PC-3 (cell line): ENCODE data around the gene ACLY.

Source experiments
- EZH2 ChIP-seq: fragments of 300-600 bp; sonication (generic); IDR thresholded peaks from one replicate; pipeline ENCODE4 v1.6.1; 2017; ENCODE audit warnings: antibody characterized with exemption, mild to moderate bottlenecking, low read length; ENCODE audit not compliant: unreplicated experiment
- TF ChIP-seq, protein P1 (sequence below): fragments of 300-600 bp; sonication (generic); conservative IDR thresholded peaks from 2 replicates; pipeline ENCODE4 v1.5.1; 2017; ENCODE audit warnings: antibody characterized with exemption, low read depth, mild to moderate bottlenecking, low read length

DNA sequence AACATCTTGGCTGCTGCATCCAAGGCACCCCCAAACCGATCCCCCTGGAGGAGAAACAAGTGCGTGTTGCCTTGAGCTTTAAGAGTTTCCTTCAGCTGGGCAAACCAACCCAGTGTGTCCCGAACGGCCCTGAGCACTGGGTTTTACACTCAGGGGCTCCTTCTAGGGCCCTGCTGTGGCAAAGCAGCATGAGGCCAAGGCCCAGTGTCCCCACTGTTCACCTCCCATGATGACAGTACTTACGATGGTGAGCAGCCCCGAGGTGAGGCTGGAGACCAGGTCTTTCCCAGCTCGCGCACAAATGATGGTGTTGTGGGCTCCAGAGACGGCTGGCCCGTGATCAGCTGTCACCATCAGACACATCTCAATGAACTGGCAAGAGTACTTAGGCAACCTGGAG is 47.0 kb downstream of the ACLY start:
- TF ChIP-seq, protein P1, sequence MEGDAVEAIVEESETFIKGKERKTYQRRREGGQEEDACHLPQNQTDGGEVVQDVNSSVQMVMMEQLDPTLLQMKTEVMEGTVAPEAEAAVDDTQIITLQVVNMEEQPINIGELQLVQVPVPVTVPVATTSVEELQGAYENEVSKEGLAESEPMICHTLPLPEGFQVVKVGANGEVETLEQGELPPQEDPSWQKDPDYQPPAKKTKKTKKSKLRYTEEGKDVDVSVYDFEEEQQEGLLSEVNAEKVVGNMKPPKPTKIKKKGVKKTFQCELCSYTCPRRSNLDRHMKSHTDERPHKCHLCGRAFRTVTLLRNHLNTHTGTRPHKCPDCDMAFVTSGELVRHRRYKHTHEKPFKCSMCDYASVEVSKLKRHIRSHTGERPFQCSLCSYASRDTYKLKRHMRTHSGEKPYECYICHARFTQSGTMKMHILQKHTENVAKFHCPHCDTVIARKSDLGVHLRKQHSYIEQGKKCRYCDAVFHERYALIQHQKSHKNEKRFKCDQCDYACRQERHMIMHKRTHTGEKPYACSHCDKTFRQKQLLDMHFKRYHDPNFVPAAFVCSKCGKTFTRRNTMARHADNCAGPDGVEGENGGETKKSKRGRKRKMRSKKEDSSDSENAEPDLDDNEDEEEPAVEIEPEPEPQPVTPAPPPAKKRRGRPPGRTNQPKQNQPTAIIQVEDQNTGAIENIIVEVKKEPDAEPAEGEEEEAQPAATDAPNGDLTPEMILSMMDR, result no peak
- no peak for TF ChIP-seq EZH2
